Activated CD4-positive, alpha-beta T cell treated with anti-CD3 and anti-CD28 coated beads, Interleukin-2, amount 50 U/mL, for 24 hours (primary cell): ENCODE results near the gene EDN1.

Source experiments
- DNase-seq, 2 donors: peaks; one replicate each; pipeline ENCODE4 v3.0.0-alpha.2; 2020; ENCODE audit warnings: low read depth in 1 of 2, low spot score in 1 of 2

The EDN1 gene

DNA sequence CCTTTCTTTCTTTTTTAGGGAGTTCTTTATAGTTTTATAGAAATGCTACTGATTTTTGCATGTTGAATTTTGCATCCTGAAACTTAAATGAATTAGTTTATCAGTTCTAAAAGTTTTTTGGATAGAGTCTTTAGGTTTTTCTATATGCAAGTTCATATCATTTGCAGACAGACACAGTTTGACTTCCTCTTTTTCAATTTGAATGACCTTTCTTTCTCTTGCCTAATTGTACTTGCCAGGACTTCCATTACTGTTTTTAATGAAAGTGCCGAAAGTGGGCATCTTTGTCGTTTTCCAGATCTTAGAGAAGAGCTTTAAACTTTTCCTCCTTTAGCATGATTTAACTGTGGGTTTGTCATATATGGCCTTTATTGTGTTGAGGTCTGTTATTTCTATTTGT, 21.1 kb upstream of the EDN1 start:
- no peak for DNase-seq

- no peak for DNase-seq
Observed at GRCh38 chr6:12270551-12271230, 19.5 kb upstream of the EDN1 start.

DNA sequence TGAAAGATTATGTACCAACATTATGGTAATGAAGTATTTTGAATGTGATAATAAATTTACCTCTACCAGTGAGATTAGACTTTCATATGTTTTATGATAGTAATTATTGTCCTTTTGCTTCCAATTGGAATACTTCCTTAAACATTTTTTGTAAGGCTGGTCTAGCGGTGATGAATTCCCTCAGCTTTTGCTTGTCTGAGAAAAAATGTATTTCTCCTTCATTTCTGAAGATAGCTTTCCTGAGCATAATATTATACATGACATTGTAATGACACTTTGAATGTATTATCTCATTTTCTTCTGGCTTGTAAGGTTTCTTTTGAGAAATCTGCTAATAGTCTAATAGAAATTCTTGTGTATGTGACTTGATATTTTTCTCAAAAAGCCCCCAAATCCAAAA, 18.6 kb upstream of the EDN1 start:
- no peak for DNase-seq

- no peak for DNase-seq
Observed at GRCh38 chr6:12271997-12272396, 18.2 kb upstream of the EDN1 start.

DNA sequence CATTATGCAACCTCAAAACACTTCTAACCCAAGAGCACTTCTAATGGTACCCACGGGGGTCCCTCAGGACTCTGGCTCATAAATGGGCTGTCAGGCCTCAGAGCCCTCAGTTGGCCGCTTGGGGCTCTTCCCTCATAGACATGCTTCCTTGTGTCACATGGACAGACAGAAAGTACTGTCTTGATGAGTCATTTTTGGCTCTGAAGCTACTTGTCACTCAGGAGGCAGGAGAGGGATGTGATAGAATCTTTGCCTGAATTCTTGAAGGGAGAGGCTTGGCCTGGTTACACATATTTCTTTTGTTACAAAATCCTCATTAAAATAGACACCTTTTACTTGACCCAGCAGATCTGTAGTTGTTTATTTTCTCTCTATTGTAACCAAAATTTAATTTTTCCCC, 15.1 kb upstream of the EDN1 start:
- no peak for DNase-seq

DNA sequence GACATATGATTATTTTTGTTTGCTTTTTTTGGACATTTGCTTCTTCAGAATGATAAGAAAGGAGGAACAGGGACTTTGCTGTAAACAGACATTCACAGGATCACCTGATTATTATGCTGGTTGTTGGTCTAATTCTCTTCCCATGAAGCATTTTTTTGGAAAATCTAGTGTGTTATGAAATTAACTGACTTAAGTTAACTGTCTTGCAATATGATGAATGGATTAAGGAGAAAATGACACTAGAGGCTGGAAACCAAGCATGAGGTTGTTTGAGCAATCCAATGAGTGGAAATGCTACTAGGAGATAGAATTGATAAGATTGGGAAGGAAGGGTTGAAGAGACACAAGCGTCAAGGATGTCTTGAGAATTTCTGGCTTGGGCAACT, 13.2 kb upstream of the EDN1 start:
- no peak for DNase-seq

DNA sequence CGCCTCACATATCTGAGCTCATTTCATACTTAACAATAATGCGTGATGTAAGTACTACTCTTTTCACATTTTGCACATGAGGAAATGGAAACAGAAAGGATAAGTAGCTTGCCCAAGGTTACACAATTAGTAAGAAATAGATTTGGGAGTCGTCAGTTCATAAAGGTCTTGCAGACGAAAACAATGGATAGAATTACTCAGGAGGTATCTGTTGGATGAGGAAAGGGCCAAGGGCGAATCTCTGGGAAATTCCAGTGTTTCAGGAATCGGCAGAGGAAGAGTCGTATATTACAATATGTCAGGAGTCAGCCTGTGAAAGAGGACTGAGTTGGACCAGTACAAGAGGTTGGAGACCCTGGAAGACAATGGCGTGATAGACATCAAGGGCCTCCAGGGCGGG, 12.8 kb upstream of the EDN1 start:
- DNase-seq: no peak

DNA sequence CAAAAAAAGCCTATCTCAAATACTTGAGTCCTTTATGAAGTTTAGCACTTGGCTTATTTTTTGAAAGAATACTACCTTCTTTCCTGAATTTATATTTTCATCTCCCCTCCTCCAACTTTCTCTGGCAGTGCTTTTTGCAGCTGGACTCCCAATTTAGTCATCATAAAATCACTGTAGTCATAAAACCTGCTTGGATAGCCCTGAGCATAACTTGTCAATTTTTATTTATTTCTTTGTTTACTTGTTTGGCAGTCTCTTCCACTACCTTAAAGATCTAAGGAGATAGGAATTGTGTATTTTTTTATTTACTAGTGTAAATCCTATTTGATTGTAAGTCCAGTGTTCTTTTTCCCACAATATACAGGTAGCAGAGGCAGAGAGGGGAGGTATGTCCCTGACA, 11.2 kb upstream of the EDN1 start:
- no peak for DNase-seq

- no peak for DNase-seq
Observed at GRCh38 chr6:12279322-12280091, 10.7 kb upstream of the EDN1 start.

GRCh38 chr6:12280458-12280857, 9.7 kb upstream of the EDN1 start:
- no peak for DNase-seq

DNA sequence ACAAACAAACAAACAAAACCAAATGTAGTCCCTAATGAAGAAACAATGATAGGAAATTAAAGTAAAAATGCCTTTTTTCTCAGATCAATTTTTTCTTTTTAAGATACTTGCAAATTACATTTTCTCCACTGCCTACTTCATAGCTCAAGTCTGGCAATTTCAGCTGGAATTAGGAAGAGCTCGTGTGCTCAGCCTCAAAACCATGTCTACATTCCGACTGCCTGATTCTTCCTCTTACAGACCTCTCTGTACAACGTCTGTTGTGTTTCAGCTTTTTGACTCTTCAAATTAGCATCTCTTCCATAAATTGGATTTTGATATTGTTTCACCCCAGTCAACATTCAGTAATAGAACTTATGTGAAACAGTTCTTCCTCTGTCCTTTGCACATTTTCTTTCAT, 9.3 kb upstream of the EDN1 start:
- no peak for DNase-seq

GRCh38 chr6:12283904-12284303, 6.3 kb upstream of the EDN1 start:
- no peak for DNase-seq

GRCh38 chr6:12286373-12287110, 3.6 kb upstream of the EDN1 start:
- DNase-seq: no peak

DNA sequence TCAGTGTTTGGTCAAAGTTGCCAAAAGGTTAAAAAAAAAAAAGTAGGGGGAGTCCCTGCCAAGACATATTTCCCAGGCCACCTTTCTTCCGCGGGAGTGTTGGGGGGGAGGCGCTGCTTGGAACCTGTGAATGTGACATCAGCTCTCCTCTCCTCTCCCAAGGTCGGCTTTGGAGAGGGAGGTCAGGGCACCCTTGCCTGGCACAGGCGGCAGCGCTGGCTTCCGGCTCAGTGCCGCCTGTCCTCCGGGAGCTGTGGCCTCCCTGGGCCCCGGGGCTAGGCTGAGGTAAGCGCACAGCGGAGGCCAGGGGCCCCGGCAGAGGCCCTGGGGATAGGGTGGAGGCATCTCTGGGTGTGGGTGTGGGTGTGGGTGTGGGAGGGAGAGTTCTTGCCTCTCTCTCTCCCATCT, 1.9 kb upstream of the EDN1 start:
- no peak for DNase-seq

DNA sequence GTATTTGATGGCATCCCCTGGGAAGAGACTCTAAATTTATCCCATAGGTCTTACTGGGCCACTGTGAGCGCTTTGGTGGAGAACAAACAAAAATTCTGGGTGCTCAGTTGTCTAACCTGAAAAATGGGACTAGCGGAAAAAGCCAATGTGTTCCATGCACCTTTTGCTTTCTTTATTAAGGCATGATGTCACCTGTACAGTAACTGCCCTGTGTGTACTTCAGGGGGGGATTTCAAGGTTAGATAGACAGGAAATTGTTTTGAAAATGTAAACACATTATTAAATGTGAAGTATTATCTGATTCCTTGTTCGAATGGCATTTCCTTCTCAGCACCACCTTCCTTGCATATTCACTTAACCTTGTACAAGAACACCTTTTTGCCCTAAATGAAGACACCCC, 1.2 kb upstream of the EDN1 start:
- no peak for DNase-seq

DNA sequence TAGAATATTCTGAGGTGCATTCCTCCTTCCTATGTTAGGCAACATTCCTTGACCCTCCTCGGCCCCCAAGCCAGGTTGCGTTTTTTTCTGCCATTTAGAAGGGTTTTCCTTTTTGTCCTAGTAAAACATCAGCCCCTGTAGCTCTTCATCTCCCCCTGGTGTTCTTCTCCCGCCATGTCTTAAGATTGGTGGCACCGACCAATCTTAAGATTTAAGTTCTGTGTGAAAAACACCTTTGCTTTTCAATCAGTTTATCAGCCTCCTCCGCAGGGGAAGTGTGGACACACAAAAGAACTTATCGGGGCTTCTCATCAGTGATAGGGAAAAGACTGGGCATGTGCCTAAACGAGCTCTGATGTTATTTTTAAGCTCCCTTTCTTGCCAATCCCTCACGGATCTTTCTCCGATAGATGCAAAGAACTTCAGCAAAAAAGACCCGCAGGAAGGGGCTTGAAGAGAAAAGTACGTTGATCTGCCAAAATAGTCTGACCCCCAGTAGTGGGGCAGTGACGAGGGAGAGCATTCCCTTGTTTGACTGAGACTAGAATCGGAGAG, 719 bp upstream of the EDN1 start:
- DNase-seq: peak in 1 of 2 donors; percentile 54

DNA sequence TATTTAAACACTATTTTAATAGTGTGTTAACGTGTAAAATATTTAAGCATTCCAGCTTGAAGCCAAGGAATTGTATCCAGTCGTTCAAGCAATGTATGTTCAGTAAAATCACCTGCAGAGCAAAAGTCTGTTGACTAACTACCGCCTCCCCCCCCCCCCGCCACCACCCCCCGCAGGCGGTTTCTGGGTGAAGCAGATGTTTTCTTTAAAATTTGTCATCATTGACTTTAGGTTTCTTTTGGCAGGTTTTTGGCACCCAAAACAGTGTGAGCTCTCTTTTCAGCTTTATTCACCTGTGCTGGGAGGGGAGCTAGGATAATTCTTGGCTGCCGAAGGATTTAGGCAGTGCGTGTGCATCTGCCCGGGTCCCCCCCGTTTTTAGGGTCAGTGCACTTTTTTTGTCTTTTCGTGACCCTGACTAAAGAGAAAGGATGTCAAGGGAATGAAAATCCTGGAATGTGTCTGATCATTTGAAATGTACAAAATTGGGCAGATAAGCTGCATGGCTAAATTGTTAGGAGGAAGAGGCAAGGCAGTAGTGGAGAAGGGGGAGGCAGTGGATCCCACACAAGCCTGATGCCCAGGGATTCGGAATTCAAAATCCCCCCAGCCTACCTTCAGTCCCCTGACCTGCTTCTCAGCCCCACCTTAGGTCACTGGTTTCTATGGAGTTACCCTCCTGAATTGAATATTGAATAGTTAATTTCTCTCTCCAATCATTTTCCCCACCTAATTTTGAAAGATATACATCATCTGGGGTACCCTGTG, 1.1 kb downstream of the EDN1 start:
- no peak for DNase-seq

- no peak for DNase-seq
Observed at GRCh38 chr6:12291839-12292604, 1.9 kb downstream of the EDN1 start.

GRCh38 chr6:12293235-12293930, 3.2 kb downstream of the EDN1 start:
- DNase-seq: no peak
